COR-L47 (cell line): ENCODE data around the gene CIDEA.

Source experiments
- DNase-seq: peaks from one replicate; lab custom pipeline; 2025; lab: John Stamatoyannopoulos, UW

The CIDEA gene

DNA sequence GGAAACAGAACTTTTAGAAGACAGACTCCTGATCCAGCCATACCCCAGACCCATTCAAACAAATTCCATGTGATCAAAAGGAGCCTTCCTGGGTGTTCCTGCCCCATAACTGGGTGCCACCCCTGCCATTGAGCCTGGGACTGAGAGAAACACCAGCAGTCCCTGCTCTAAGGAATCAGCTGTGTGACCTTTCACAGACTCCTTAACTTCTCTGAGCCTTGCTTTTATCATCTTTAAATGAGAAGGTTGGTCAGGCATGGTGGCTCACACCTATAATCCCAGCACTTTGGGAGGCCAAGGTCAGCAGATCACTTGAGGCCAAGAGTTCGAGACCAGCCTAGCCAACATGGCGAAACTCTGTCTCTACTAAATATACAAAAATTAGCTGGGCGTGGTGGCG lies 20.6 kb downstream of the CIDEA start:
- DNase-seq, result no peak

DNA sequence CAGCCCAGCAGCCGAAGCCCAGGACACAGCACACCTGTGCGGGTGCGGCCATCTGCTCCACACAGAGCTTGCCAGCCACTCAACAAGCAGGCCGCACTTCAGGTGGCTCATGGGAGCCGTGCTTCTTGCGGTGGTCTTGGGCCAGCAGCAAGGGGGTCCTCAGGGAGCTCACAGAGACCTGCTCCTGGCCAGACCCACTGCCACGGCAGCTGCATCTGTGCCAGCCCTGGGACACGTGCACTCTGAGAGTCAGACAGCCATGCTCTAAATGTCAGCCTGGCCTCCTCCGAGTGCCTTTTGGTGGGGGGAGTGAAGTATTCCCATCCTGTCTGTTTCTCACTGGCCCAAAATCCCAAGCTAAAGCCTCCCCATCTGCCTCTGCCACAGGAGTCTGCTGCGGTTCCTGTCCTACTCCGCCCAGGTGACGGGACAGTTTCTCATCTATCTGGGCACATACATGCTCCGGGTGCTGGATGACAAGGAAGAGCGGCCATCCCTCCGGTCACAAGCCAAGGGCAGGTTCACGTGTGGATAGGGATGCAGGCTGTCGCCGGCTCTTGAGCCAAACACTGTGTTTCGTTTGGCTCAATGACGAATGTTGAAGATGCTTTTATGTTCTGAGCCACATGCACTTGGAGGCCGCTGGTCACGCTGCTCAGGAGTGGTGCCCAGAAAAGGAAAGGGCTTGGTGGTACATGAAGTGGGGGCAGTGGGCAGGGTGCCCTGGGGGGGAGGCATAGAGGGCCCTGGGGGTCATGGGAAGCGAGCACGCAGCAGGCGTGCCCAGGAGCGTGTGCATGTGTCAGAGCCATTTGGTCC lies 22.8 kb downstream of the CIDEA start:
- DNase-seq, result no peak

DNA sequence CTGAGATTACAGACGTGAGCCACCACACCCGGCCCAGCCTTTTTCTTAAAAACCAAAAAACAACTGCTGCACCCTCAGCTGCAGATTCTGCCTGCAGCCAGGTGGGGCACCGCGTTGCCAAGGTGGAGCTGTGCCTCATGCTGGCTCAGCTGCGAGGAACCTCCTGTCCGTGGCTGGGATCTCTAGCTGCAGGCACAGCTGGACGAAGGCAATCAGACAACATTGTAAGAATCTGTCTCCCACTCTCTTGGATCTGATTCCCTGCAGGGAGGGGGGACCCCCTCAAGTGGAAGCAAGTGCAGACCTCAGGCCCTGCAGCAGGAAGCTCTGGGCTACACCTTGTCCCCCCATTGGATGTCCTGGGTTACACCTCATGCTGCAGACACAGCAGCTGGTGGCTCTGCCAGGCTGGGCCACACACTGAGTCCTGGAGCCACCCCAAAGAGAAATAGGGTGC lies 24.1 kb downstream of the CIDEA start:
- DNase-seq, result peak; percentile 21

DNA sequence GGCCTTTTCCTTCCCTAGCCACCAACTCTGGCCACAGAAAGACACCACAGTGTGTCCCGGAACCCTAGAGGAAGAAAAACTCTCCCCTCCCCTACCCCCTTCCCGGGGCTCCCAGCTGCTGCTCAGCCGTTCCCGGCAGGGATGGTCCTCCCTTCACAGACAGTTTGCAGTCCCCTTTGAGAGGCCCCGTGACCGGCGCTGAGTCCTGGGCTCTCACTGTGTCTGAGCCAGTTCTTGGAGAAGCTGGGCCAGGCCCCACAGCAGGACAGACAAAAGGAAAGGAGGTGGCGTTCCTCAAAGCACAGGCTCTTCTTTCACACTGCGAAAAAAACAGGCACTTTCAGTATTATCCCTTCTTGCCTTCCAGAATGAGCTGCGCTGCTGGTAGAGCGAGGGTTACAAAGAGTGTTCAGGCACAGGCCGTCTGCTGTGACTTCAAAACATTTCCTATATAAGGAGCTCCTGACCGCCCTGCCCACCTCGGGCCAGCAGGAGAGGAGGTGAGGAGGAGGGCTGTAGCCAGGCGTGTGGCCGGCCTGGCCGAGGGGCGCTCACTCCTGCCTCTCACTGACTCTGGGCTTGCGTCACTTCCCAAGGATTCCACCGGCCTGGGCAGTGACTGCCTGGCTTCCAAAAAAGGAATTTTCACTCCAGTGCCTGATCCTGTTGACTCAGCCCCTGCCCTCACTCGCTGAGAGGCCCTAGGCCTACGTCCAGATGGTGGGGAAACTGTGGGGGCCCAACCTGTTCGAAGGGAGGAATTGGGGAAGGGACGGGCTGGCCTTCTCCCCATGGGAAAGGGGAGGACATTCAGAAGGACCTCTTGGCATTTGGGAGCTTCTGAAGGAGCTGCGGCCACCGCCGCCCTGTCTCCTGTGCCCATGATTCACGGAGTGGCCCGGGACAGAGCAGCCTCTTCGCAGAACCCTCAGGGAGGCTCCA lies 24.9 kb downstream of the CIDEA start:
- no peak for DNase-seq

DNA sequence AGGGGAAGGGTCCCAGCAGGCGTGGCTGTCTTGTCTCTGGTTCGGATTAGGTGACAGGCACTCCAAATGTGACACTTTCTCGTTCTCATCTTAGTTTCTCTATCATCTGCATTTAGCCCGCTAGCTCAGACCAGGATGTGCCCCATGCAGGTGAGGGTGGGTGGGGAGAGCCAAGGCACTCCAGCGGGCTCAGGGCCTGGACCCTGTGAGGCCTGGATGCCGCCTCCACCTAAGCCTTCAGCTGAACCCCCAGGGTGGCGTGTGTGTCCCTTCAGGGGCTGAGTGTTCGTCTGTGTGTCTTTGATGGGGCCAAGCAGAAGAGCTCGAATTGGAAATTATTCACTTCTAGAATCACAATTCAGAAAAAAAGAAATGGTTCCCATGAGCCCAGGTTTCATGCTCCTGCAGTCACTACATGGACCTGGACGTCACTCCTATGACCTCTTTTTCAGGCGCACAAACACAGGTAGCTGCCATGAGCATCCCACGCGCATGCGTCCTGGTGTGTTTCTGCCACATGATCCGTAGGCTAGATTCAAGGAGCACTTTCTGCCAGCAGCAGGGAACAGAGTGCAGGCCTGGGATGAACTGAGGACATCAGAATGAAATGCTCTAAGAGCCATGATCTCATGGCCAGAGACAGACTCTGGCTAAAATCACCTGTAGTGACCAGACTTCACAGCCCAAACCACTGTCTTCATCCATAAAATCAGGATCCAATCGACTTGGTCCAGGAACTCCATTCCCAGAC lies 25.8 kb downstream of the CIDEA start:
- DNase-seq, result no peak

DNA sequence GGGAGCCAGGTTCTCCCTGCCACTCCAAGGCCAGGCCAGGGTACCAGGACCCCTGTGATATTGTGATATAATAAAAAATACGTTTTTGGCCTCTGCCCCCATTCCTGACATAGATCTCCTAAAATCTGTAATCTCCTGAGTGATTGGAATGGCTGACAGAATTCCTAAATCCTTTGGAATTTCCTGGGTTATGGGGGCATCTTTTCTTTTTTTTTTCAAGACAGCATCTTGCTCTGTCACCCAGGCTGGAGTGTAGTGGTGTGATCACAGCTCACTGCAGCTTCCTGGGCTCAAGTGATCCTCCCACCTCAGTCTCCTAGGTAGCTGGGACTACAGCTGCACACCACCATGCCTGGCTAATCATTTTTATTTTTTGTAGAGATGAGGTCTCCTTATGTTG lies 27.7 kb downstream of the CIDEA start:
- no peak for DNase-seq

DNA sequence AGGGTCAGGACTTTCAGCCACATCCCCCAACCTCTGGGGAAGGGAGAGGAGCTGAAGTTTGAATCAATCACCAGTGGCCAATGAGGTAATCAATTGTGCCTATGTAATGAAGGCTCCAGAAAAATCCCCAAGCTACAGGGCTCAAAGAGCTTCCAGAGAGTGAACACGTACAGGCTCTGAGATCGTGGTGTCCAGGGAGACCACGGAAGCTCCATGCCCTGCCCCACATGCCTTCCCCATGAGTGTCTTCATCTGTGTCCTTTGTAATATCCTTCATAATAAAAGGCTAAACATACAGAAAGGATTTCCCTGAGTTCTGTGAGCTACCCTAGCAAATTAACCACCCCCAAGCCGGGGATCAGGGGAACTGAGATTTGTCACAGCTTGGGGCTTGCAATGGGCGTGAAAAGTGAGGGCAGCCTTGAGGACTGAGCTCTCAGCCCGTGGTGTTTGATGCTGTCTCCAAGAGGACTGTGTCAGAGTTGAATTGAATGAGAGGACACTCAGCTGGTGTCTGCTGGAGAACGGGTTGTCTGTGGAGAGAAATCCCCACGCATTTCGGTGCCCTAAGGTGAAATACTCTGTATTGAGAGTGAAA lies 28.4 kb downstream of the CIDEA start:
- no peak for DNase-seq

DNA sequence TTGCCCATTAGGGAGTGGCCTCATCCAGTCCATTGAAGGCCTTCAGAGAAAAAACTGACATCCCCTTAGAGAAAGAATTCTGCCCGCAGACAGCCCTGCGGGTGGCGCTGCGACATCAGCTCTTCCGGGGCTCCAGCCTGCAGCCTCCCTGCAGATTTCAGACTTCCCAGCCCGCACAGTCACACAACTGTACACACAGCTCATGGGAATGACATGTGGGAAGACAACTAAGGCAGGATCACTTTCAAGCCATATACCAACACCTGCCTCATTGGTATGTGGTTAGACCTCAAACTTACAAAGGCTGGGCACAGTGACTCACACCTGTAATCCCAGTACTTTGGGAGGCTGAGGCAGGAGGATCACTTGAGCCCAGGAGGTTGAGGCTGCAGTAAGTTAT lies 29.1 kb downstream of the CIDEA start:
- peak; percentile 13 for DNase-seq

DNA sequence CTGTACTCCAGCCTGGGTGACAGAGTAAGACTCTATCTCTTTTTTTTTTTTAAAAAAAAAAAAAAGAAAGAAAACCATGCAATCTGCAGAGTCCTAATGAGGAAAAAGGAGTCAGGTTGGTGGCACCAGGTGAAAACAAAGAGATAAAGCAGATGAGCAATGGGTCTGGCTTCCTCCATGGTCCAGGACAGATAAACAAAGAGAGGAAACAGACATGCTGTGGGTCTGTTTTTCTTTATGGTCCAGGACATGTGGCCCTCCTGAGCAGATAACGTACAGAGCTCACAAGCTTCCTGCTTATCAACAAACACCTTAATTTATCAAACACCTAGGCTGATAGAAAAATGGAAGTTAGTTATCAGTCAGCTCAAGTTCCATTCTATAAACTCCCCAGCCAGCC lies 29.5 kb downstream of the CIDEA start:
- DNase-seq, result no peak

DNA sequence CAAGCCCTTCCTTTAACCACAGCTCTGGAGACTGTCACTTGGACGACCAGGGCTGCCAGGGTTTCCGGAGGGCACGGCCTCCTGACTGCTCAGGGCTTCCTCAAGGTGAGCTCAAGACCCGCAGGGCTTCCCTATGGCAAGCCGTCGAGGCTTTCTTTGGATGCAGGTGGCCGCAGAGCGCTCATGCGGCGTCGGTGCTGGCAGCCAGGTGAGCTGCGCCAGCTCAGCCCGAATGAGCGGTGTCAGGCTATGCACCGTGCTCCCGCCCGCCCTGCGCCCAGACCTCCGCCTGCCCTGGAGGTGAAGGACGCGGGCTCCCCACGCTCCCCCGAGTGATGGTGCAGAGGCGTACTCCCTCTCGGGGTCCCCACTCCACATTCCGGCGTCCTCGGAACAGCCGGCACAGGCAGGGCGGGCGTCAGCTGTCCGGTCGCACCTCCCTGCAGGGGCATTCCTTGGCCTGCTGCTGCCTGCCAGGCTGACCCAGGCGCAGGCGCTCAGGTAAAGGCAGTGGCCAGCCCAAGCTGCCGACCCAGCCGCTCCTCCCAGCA lies 33.0 kb downstream of the CIDEA start:
- no peak for DNase-seq

DNA sequence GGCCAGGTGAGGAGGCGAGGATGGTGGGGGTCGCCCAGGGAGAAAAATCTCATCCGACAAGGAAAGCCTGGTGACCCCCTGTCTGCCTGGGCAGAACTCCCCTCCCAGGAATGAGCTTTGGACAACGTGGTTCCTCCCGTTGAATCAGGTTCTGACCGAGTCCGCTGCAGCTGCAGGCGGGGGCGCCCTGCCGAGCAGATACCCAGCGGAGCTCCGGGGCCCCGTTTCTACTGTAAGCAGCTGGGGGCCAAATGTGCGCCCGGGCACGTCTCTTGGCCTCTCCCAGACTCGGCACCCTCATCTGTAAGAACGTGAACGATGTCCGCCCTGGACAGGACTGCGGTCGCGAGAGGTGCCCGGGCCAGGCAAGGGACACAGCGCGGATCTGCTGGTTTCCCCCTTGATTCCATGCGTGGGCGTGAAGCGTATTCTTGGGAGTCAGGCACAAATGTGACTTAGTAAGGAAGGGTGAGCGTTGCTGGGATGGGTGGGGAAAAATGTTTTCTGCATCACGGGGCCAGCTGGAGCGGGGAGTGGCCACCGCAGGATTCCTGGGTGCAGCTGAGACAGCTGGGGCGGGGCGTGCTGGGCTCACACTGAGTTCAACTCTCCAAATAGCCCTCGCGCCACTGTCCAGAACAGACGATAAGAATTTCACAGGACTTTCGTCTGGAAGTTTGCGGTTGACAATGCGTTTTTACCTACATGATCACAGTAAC lies 33.7 kb downstream of the CIDEA start:
- DNase-seq, result no peak

DNA sequence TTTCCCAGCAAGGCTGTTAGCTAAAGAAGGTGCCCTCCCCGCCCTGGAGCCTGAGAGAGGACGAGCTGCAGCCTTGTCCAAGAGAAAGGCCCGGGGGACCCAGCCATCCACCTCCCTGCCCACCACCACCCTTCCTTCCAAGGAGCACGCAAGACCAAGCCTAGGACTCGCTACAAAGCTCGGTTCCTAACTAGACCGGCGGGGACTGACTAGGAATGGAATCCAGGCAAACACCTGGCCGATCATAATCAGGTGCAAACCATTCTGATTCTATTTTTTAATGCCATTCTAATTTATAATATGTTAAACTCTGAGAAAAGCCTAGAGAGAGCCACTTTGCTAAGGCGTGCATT lies 34.2 kb downstream of the CIDEA start:
- no peak for DNase-seq

DNA sequence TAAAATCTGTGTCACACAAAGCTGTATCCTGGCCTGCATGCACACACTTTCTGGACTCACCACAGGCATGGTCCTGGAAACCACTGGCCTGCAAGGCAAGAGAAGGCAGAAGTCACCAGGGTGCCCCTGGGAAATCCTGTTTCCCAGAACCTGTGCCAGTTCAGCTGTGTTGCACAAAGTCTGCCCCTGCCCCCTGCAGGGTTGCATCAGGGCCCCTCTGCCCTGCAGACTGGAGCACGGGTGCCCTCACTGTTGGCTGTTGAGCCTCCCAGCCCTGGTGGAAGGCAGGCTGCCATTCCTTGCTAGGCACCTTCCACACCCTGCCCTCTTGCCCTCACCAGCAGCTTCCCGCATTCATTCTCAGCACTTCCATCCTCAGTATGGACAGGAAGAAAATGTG lies 35.9 kb downstream of the CIDEA start:
- no peak for DNase-seq

DNA sequence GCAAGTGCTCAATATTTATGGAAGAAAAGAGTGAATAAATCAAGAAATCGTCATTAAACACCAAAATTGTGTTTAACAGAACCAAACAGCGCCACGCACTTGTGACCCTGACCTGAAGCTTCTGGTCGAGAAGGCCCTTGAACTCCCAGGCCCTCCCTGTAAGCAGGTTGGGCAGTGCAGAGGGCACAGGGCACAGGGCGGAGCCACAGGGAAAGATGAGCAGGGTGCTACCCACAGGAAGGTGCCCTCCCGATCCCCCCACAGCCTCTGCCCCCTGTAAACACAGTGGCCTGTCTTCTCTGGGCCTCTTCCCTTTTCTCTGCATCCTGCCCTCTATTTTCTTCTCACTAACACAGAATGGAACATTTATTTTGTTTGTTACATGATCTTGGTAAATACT lies 37.0 kb downstream of the CIDEA start:
- DNase-seq, result no peak

DNA sequence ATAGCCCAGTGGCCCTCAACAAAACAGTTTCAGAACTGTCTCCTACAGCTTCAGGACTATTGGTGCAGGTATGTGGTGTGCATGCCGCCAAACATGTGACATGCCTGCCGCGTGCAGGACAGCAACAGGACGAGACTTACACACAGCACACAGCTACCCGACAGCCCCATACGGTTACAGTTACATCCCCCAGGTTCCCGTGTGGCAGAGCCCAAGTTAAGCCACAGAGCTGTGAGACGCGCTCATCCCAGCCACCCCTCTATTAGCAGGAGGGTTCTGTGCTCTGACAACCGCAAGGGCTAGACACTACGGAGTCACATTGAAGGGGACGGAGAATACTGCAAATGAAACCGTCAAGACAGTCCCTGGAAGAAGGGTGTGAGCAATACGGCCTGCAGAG lies 37.5 kb downstream of the CIDEA start:
- no peak for DNase-seq

DNA sequence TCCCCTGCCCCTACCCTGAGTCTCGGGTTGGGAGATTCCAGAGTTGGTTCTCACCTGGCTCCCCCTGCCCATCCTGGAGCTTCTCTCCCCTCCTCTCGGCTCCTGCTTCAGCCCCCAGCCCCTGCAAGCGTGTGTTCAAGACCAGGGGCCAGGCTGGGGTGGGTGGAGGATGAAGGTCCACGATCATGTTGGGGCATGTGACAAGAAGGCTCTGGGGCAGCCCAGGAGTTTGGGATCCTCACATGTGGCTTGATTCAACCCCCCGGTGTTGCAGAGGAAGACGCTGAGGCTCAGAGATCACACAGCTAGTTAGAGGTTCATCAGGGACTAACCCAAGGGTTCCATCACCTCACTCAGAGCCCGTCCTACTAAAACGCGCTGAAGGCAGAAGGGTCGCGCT lies 39.7 kb downstream of the CIDEA start:
- no peak for DNase-seq

DNA sequence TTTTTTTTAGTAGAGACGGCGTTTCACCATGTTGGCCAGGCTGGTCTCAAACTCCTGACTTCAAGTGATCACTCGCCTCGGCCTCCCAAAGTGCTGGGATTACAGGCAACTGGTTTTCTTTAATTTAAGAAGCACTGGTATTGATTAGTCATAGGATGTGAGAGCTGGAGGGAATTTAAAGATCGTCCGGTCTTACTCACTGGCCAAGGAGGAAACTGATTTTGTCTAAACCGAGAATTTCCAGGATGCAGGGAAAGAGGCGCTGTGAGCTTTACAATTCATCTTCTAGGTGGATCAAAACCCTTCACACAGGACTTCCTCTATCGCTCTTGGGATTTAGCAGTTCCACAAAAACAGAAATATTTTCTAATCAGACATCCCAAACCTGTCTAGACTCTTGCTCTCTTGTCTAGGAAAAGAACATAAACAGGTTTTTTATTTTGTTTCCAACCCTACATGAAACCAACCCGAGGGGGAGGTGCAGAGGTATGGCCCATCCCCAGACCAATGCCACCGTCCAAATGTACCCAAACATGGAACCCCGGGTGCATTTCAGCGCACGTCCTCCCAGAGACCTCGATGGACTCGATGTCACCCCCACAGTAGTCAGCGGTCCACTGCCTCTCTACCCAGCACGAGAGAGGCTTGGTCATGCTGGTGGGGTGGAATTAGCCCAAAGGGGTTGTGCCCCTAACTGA lies 41.4 kb downstream of the CIDEA start:
- no peak for DNase-seq

DNA sequence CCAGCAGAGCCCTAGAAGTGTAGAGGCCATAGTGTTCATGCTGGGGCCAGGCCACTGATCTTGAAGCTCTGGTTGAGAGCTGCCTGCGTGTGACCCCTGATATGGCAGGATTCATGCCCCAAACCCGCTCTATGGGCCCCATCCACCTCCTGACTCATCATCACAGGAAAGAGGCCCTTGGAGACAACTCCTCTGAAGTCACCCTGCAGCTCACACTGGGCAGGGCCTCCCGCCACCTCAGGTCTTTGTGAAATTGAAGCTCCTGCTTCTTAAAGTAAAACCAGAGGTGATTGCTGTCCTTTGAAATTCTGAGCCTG lies 41.9 kb downstream of the CIDEA start:
- no peak for DNase-seq

DNA sequence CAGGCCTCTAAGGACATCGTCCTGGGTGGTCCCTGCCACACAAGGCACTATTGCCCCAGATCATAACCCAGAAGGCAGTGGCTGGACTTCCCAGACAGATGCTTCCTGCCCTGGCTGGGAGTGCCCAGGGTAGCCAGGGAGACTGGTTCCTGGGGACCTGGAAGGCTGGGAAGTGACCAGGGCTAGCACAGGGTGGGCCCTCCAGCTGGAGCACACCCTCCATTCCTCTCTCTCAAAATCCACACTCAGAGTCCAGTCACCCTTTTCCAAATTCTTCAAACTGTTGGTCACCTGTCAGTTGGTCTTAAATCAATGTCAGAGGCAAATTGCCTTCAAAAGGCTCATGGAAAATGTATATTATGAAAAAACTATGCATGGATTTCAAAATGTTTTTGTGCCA lies 42.3 kb downstream of the CIDEA start:
- no peak for DNase-seq

DNA sequence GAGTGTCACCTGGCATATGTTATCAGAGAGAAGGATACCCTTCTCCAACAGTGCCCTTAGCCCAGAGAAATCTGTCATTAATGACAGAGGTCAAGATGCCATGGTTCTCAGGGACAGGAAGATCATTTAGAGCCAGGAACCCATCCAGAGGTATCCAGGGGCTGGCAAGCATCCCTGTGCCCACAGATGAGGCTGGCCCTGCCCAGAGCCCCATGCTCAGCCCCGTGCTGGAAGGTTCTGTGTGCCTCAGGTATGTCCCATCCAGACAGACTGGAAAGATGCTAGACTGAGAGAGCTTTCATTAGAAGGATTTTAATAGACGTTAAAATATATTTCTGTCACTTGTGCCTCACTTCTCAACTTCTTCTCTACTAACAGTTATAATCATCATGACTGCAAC lies 45.7 kb downstream of the CIDEA start:
- DNase-seq, result no peak
